ENCODE measurements around the gene VAV1. TPM values are rescaled to one million over a fixed set of nuclear protein-coding genes. Genes with fewer than 3 reads are reported as not detected.

The VAV1 gene
- total and polyA plus RNA-seq, 2 donors (not counting 1 experiment from before 2014, with no cell fraction given) = 62.7 to 98.8 TPM

GRCh38 chr19:6766357-6767080 is 6.0 kb upstream of the VAV1 start:
- DNase-seq (no peak), ATAC-seq (ENCODE audit: low read depth) (no peak)
- Histone ChIP-seq H3K36me3 (replicated peaks in 1 of 2; ENCODE audit: control extremely low read depth in 1 of 2, control insufficient read depth in 1 of 2, extremely low read depth in 1 of 2, insufficient read depth in 2 of 2, low read length in 1 of 2) (peaks cover 0 to 6% of the 10 kb centered on the region in 2 experiments), H2AFZ (ENCODE audit: insufficient read depth, low read depth, low read length, poor library complexity, severe bottlenecking) (peak overlapping the region; percentile 66), H4K20me1 (ENCODE audit: control insufficient read depth, insufficient read depth, low read length, poor library complexity, severe bottlenecking) (peaks cover 17% of the 10 kb centered on the region), H3K4me2 (replicated peaks; ENCODE audit: low read depth, low read length, poor library complexity, severe bottlenecking) (peak overlapping the region; percentile 82), H3K27me3 (replicated peaks in 1 of 4; ENCODE audit: control extremely low read depth in 1 of 4, control insufficient read depth in 3 of 4, insufficient read depth in 4 of 4, low read length in 3 of 4) (no peaks in the 10 kb centered on the region), H3K4me3 (ENCODE audit: control extremely low read depth in 1 of 5, extremely low read depth in 1 of 5, insufficient read depth in 1 of 5, low read depth in 2 of 5, low read length in 4 of 5) (peak overlapping the region; percentile 36 to 81 (median 68)), H3K9me3 (ENCODE audit: control extremely low read depth in 1 of 3, control insufficient read depth in 2 of 3, insufficient read depth in 1 of 3, low read length in 2 of 3) (no peaks in the 10 kb centered on the region), H3K9ac (ENCODE audit: low read length) (peak overlapping the region; percentile 77), H3K79me2 (ENCODE audit: control insufficient read depth, insufficient read depth, low read length) (peaks cover 52% of the 10 kb centered on the region), H3K27ac (ENCODE audit: low read length in 2 of 2) (peak overlapping the region; percentile 89 to 96), H3K4me1 (ENCODE audit: control insufficient read depth in 2 of 2, insufficient read depth in 2 of 2, low read length in 2 of 2) (peaks cover 21 to 39% of the 10 kb centered on the region in 2 donors)
- TF ChIP-seq EZH2 (IDR thresholded peaks at IDR 0.05; ENCODE audit: borderline replicate concordance, insufficient read depth, low read depth, low read length, poor library complexity, severe bottlenecking) = no peak
- no peak for TF ChIP-seq CTCF (IDR thresholded peaks at IDR 0.05)
- Mint-ChIP-seq H3K4me3 (peak overlapping the region; percentile 93), H3K9me3 (ENCODE audit: insufficient read depth) (no peaks in the 10 kb centered on the region), H3K4me1 (peaks cover 39% of the 10 kb centered on the region), H3K27me3 (no peaks in the 10 kb centered on the region), H3K27ac (peak overlapping the region; percentile 95)
- ChIA-PET POLR2A (interaction anchor here (0.6 to 1.2 kb wide), 3 partner anchors 13 to 446 kb away, joined by 3 to 4 read pairs (median 3); partner anchors contain the start of gene GPR108), CTCF (interaction anchor here (0.9 to 2.2 kb wide), 2 partner anchors 28 to 36 kb away, joined by 3 to 11 read pairs; partner anchors contain the start of genes GPR108 and TRIP10)
- intact Hi-C loops (cut with micrococcal nuclease) = loop anchor here (1.0 kb wide), 4 partner anchors 13 to 97 kb away; partner anchors contain the start of gene GPR108
- WGBS (ENCODE audit: insufficient coverage) = 77% methylated on average over 12 of the region's 16 CpGs

- peak overlapping the region; percentile 95 for H3K27ac Mint-ChIP-seq
- intact Hi-C loops (cut with micrococcal nuclease) = loop anchor here (1.0 kb wide), 4 partner anchors 14 to 96 kb away; partner anchors contain the start of gene GPR108
- H3K4me3 Mint-ChIP-seq = peak overlapping the region; percentile 93
- CTCF ChIA-PET = interaction anchor here (2.2 kb wide), 1 partner anchor 29 kb away, joined by 11 read pairs; the partner anchor contains the start of genes GPR108 and TRIP10
- H3K4me1 ChIP-seq (ENCODE audit: control insufficient read depth in 2 of 2, insufficient read depth in 2 of 2, low read length in 2 of 2) = peaks cover 24 to 43% of the 10 kb centered on the region in 2 donors
- peak overlapping the region; percentile 77 for H3K9ac ChIP-seq (ENCODE audit: low read length)
- TF ChIP-seq EZH2 (IDR thresholded peaks at IDR 0.05; ENCODE audit: borderline replicate concordance, insufficient read depth, low read depth, low read length, poor library complexity, severe bottlenecking) (no peak), CTCF (IDR thresholded peaks at IDR 0.05) (no peak)
- under 1% methylated on average over 15 of the region's 15 CpGs for WGBS (ENCODE audit: insufficient coverage)
- peak overlapping the region; percentile 89 to 96 for H3K27ac ChIP-seq (ENCODE audit: low read length in 2 of 2)
- DNase-seq (no peak), ATAC-seq (ENCODE audit: low read depth) (peak; percentile 16)
- no peaks in the 10 kb centered on the region for H3K9me3 ChIP-seq (ENCODE audit: control extremely low read depth in 1 of 3, control insufficient read depth in 2 of 3, insufficient read depth in 1 of 3, low read length in 2 of 3)
- peaks cover 0 to 6% of the 10 kb centered on the region in 2 experiments for H3K36me3 ChIP-seq (replicated peaks in 1 of 2; ENCODE audit: control extremely low read depth in 1 of 2, control insufficient read depth in 1 of 2, extremely low read depth in 1 of 2, insufficient read depth in 2 of 2, low read length in 1 of 2)
- peak overlapping the region; percentile 82 for H3K4me2 ChIP-seq (replicated peaks; ENCODE audit: low read depth, low read length, poor library complexity, severe bottlenecking)
- H3K79me2 ChIP-seq (ENCODE audit: control insufficient read depth, insufficient read depth, low read length) = peaks cover 52% of the 10 kb centered on the region
- no peaks in the 10 kb centered on the region for H3K27me3 Mint-ChIP-seq
- peaks cover 43% of the 10 kb centered on the region for H3K4me1 Mint-ChIP-seq
- H3K27me3 ChIP-seq (replicated peaks in 1 of 4; ENCODE audit: control extremely low read depth in 1 of 4, control insufficient read depth in 3 of 4, insufficient read depth in 4 of 4, low read length in 3 of 4) = no peaks in the 10 kb centered on the region
- peaks cover 13% of the 10 kb centered on the region for H4K20me1 ChIP-seq (ENCODE audit: control insufficient read depth, insufficient read depth, low read length, poor library complexity, severe bottlenecking)
- H3K4me3 ChIP-seq (ENCODE audit: control extremely low read depth in 1 of 5, extremely low read depth in 1 of 5, insufficient read depth in 1 of 5, low read depth in 2 of 5, low read length in 4 of 5) = peak overlapping the region; percentile 36 to 81 (median 68)
- H3K9me3 Mint-ChIP-seq (ENCODE audit: insufficient read depth) = no peaks in the 10 kb centered on the region
- peak overlapping the region; percentile 66 for H2AFZ ChIP-seq (ENCODE audit: insufficient read depth, low read depth, low read length, poor library complexity, severe bottlenecking)
- POLR2A ChIA-PET = interaction anchor here (0.6 to 1.2 kb wide), 3 partner anchors 14 to 446 kb away, joined by 3 to 4 read pairs (median 3); partner anchors contain the start of gene GPR108
Measured at GRCh38 chr19:6767081-6767356, 5.5 kb upstream of the VAV1 start.
